A673 (cell line): ENCODE data around the gene ATP5ME. TPM values are rescaled to one million over a fixed set of nuclear protein-coding genes. Genes with fewer than 3 reads are reported as not detected.

Experiments
- BruUV-seq: library from RNA; stranded (reverse); fragments of 400-500 nt; replicated peaks from 2 replicates; lab custom pipeline; 2021; lab: Mats Ljungman, UMichigan
- CTCF ChIA-PET: fragments of 300-600 bp; sonication (Branson Sonifier 250); formaldehyde crosslinking; loops from one replicate; lab custom pipeline; 2022; ENCODE audit warnings: antibody characterized with exemption; lab: Charles Lee
- POLR2A ChIA-PET: fragments of 300-600 bp; sonication (Branson Sonifier 250); formaldehyde crosslinking; loops from one replicate; lab custom pipeline; 2022; ENCODE audit warnings: antibody characterized with exemption; ENCODE audit not compliant: low non-redundant PET; lab: Charles Lee
- DNase-seq: peaks from one replicate; pipeline ENCODE4 v3.0.0-alpha.2; 2015; ENCODE audit warnings: low spot score
- H3K27ac ChIP-seq: fragments of 200-600 bp; sonication (generic); 2 replicates; pipeline ENCODE4 v1.5.1; 2016; ENCODE audit warnings: mixed run types, low read depth, mild to moderate bottlenecking, mixed read lengths, antibody characterized with exemption, low read length; ENCODE audit not compliant: poor library complexity, severe bottlenecking
- H3K27me3 ChIP-seq: fragments of 200-600 bp; sonication (generic); replicated peaks from 2 replicates; pipeline ENCODE4 v1.6.1; 2017; ENCODE audit warnings: mixed run types, low read depth, mild to moderate bottlenecking, mixed read lengths, antibody characterized with exemption, low read length; ENCODE audit not compliant: insufficient read depth, poor library complexity
- H3K36me3 ChIP-seq: fragments of 200-600 bp; sonication (generic); 2 replicates; pipeline ENCODE4 v1.6.1; 2016; ENCODE audit warnings: mixed run types, mild to moderate bottlenecking, mixed read lengths, antibody characterized with exemption, low read length; ENCODE audit not compliant: insufficient read depth, poor library complexity, severe bottlenecking
- H3K4me1 ChIP-seq: fragments of 200-600 bp; sonication (generic); 2 replicates; pipeline ENCODE4 v1.6.1; 2017; ENCODE audit warnings: mixed run types, mild to moderate bottlenecking, mixed read lengths, antibody characterized with exemption, low read length; ENCODE audit not compliant: insufficient read depth, poor library complexity, severe bottlenecking
- H3K4me3 ChIP-seq: fragments of 200-600 bp; sonication (generic); 2 replicates; pipeline ENCODE4 v1.5.1; 2016; ENCODE audit warnings: low read depth, mixed run types, mild to moderate bottlenecking, mixed read lengths, low read length; ENCODE audit not compliant: poor library complexity, severe bottlenecking
- H3K9me3 ChIP-seq: fragments of 200-600 bp; sonication (generic); 2 replicates; pipeline ENCODE4 v1.6.1; 2016; ENCODE audit warnings: mixed run types, low read depth, mild to moderate bottlenecking, mixed read lengths, antibody characterized with exemption, low read length; ENCODE audit not compliant: poor library complexity, severe bottlenecking
- CTCF ChIP-seq: fragments of 300-800, 200-600 bp; sonication (generic); conservative IDR thresholded peaks from 2 replicates; pipeline ENCODE4 v1.5.1; 2017; ENCODE audit warnings: low read depth, mild to moderate bottlenecking, antibody characterized with exemption, low read length, moderate library complexity, mixed read lengths
- EZH2 ChIP-seq: fragments of 200-600 bp; sonication (generic); IDR thresholded peaks from 2 replicates; pipeline ENCODE4 v1.6.1; 2017; ENCODE audit warnings: borderline replicate concordance, low read depth, mild to moderate bottlenecking, mixed read lengths, antibody characterized with exemption, low read length; ENCODE audit not compliant: poor library complexity, severe bottlenecking
- intact Hi-C: fragments of 100-400 bp; cut with micrococcal nuclease; formaldehyde crosslinking; loops from one replicate; pipeline ENCODE4 v1.10.0; 2022; ENCODE audit not compliant: unreplicated experiment
- total RNA-seq: library from RNA; stranded (reverse); gene quantifications from 2 replicates; pipeline ENCODE4 v1.2.3, GENCODE V29; 2021

The ATP5ME gene
- total RNA-seq, 1 experiment from 2014 or later: 383 TPM

- TF ChIP-seq EZH2 (no peak), CTCF (no peak)
Observed at GRCh38 chr4:628311-628741, 45.8 kb downstream of the ATP5ME start.

GRCh38 chr4:627347-628125, 46.5 kb downstream of the ATP5ME start:
- ChIA-PET POLR2A (no interaction called here), CTCF (no interaction called here)
- DNase-seq: no peak
- BruUV-seq: no TSS peak
- H3K4me1 ChIP-seq: no peaks in the 10 kb centered on the region
- H3K4me3 ChIP-seq: no peak overlapping the region
- no peaks in the 10 kb centered on the region for H3K9me3 ChIP-seq
- TF ChIP-seq CTCF (no peak), EZH2 (no peak)
- no peaks in the 10 kb centered on the region for H3K27me3 ChIP-seq
- H3K36me3 ChIP-seq: no peaks in the 10 kb centered on the region
- intact Hi-C loops: no loop called here
- no peak overlapping the region for H3K27ac ChIP-seq

More at GRCh38 chr4:628311-628741, 45.8 kb downstream of the ATP5ME start:
- BruUV-seq: no TSS peak
- Histone ChIP-seq H3K4me3 (no peak overlapping the region), H3K4me1 (no peaks in the 10 kb centered on the region), H3K36me3 (no peaks in the 10 kb centered on the region), H3K27ac (no peak overlapping the region), H3K9me3 (no peaks in the 10 kb centered on the region), H3K27me3 (no peaks in the 10 kb centered on the region)
- ChIA-PET POLR2A (no interaction called here), CTCF (no interaction called here)
- intact Hi-C loops: no loop called here
- no peak for DNase-seq

GRCh38 chr4:626201-627091, 47.6 kb downstream of the ATP5ME start:
- Histone ChIP-seq H3K4me3 (no peak overlapping the region), H3K27ac (no peak overlapping the region), H3K36me3 (no peaks in the 10 kb centered on the region), H3K4me1 (no peaks in the 10 kb centered on the region), H3K27me3 (no peaks in the 10 kb centered on the region), H3K9me3 (no peaks in the 10 kb centered on the region)
- TF ChIP-seq EZH2 (no peak), CTCF (no peak)
- CTCF ChIA-PET: no interaction called here
- no TSS peak for BruUV-seq
- POLR2A ChIA-PET: no interaction called here
- intact Hi-C loops: no loop called here
- DNase-seq: no peak
